ACC112 (cell line): Measurements from ENCODE around the gene C1QTNF12.

Experiments used
- H2AFZ ChIP-seq: fragments of 200-600 bp; sonication (generic); one replicate; pipeline ENCODE4 v1.6.0; 2017; ENCODE audit warnings: antibody characterized with exemption, low read length; ENCODE audit not compliant: unreplicated experiment
- H3K27ac ChIP-seq: fragments of 200-600 bp; sonication (generic); 2 replicates; pipeline ENCODE4 v1.5.1; 2014; ENCODE audit warnings: low read depth, mild to moderate bottlenecking, antibody characterized with exemption, low read length, moderate library complexity
- H3K27me3 ChIP-seq: fragments of 200-600 bp; sonication (generic); 2 replicates; pipeline ENCODE4 v1.6.1; 2014; ENCODE audit warnings: mild to moderate bottlenecking, antibody characterized with exemption, low read length, moderate library complexity, mixed read lengths; ENCODE audit not compliant: insufficient read depth
- H3K36me3 ChIP-seq: fragments of 200-600 bp; sonication (generic); 2 replicates; pipeline ENCODE4 v1.6.1; 2016; ENCODE audit warnings: mild to moderate bottlenecking, antibody characterized with exemption, low read length, moderate library complexity, mixed read lengths; ENCODE audit not compliant: insufficient read depth
- H3K4me1 ChIP-seq: fragments of 200-600 bp; sonication (generic); one replicate; pipeline ENCODE4 v1.6.1; 2016; ENCODE audit warnings: low read length, mixed read lengths; ENCODE audit not compliant: insufficient read depth, unreplicated experiment, control insufficient read depth
- H3K4me3 ChIP-seq: fragments of 200-600 bp; sonication (generic); 2 replicates; pipeline ENCODE4 v1.5.1; 2014; ENCODE audit warnings: mild to moderate bottlenecking, low read depth, low read length
- H3K79me2 ChIP-seq: fragments of 200-600 bp; sonication (generic); one replicate; pipeline ENCODE4 v1.6.0; 2016; ENCODE audit warnings: low read length; ENCODE audit not compliant: control insufficient read depth, unreplicated experiment, insufficient read depth

Gene C1QTNF12

DNA sequence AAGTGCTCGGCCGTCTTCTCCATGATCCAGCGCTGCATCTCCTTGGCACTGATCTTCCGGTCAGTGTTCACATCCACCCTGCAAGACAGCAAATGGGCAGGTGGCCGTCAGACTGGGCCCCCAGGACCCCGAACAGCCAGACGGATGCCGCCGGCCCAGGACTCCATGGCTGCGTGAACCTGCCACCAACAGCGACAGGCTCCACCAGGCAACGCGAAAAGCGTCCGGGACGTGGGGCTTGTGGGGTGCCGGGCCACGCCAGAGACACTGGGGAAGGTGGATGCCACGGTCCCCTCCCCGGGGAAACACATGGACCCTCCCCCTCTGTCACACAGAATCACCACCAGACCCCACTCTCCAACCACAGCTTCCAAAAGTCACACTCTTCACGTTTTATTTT is 22.6 kb downstream of the C1QTNF12 start:
- Histone ChIP-seq H3K36me3 (peaks cover 30% of the 10 kb centered on the region; the same call in 1 of the 2 replicates), H3K27me3 (no peaks in the 10 kb centered on the region), H3K79me2 (peaks cover 38% of the 10 kb centered on the region), H3K4me3 (no peak overlapping the region), H3K27ac (no peak overlapping the region), H2AFZ (no peak overlapping the region), H3K4me1 (no peaks in the 10 kb centered on the region)

DNA sequence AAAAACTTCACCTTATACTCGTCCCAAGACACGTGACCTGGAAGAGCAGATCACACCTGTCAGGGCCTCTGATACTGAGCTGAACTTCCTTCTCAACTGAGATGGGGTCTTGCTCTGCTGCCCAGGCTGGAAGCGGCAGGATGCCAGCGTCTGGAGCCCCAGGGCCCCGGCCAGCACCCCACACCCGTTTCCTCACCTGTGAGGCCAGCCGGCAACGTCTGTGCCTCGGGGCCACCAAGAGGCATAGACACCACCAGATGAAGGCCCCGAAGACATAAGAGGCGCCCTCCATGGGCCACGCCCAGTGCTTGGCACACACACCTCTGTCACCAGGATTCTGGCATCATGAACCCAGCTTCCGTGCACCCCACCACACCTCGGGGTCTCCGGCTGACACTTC is 23.2 kb downstream of the C1QTNF12 start:
- Histone ChIP-seq H3K4me3 (no peak overlapping the region), H2AFZ (no peak overlapping the region), H3K79me2 (peaks cover 32% of the 10 kb centered on the region), H3K4me1 (no peaks in the 10 kb centered on the region), H3K36me3 (peaks cover 25% of the 10 kb centered on the region; the same call in 1 of the 2 replicates), H3K27me3 (no peaks in the 10 kb centered on the region), H3K27ac (no peak overlapping the region)

DNA sequence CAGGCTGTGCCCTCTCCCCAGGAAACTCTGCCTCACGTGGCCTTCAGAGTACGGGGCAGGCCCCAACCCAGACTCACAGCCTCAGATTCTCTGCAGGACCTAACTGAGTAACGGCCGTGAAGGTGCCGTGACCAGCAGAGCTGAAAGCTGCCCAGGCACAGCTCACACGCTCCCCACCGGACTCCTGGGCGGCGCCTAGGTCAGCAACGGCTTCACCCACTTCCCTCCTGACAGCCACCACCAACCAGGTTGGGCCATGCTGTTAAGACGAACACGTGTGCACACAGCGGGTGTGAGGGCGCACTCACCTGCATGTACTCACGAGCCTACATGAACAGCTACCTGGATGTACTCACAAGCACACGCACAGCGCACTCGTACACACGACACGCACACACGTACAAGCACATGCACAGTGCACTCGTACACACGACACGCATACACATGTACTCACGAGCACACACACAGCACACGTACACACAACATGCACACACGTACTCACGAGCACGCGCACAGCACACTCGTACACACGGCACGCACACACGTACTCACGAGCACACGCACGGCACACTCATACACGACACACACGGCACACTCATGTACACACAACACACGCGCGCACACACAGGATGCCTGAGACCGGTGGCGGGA is 23.8 kb downstream of the C1QTNF12 start:
- Histone ChIP-seq H3K4me3 (no peak overlapping the region), H3K27ac (no peak overlapping the region), H2AFZ (no peak overlapping the region), H3K79me2 (peaks cover 26% of the 10 kb centered on the region), H3K27me3 (no peaks in the 10 kb centered on the region), H3K4me1 (no peaks in the 10 kb centered on the region), H3K36me3 (peaks cover 28% of the 10 kb centered on the region; the same call in 1 of the 2 replicates)

DNA sequence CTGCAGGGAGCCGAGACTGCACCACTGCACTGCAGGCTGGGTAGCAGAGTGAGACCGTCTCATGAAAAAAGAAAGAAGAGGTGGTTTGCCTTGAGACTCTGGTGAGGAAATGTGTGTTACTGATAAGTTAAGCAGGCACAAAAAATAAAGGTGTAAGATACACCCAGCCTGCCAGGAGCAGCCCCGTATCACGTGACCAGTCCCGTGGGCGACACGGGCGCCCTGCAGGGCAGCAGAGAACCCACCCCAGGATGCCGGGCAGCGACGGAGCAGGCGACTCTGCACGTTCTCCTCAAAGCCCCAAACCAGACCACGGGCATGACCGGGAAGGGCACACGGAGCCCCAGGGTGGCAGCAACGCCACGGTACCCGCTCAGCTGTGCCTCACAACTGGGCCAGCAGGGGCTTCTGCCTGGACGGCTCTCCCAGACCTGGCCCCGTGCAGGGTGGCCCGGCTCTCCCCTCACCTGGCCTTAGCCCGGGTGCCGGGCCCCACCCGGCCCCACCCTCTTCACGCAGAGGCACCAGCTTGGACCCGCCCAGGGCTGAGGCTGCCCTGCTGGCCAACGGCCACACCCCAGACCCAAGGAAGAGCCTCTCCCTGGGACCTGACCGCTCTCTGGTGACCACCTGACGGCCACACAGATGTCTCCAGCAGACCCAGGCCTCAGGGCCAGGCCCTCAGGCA is 24.5 kb downstream of the C1QTNF12 start:
- H3K36me3 ChIP-seq = peaks cover 25% of the 10 kb centered on the region; the same call in 1 of the 2 replicates
- no peak overlapping the region for H2AFZ ChIP-seq
- peaks cover 22% of the 10 kb centered on the region for H3K79me2 ChIP-seq
- H3K4me1 ChIP-seq = no peaks in the 10 kb centered on the region
- H3K27me3 ChIP-seq = no peaks in the 10 kb centered on the region
- H3K4me3 ChIP-seq = no peak overlapping the region
- H3K27ac ChIP-seq = no peak overlapping the region

DNA sequence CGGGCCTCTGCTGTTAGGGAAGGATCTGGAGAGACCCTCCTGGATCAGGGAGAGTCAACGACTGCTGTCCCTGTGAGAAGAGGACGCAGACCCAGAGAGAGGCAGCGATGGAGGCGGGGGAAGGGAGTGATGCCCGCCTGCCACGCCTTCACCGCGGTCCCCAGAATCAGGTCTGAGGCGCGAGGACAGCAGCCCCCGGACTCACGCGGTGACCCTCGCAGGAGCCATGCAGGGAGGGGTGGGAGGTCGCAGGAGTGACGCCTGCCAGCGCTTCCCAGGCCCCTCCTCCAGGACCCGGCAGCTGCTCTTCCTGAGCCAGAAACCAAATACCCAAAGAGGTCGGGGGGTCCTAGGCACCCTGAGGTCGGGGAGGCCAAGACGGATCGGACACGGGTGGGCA is 26.3 kb downstream of the C1QTNF12 start:
- no peaks in the 10 kb centered on the region for H3K4me1 ChIP-seq
- peaks cover 25% of the 10 kb centered on the region; the same call in 1 of the 2 replicates for H3K36me3 ChIP-seq
- no peaks in the 10 kb centered on the region for H3K27me3 ChIP-seq
- H3K79me2 ChIP-seq = peaks cover 6% of the 10 kb centered on the region
- no peak overlapping the region for H3K4me3 ChIP-seq
- H2AFZ ChIP-seq = no peak overlapping the region
- H3K27ac ChIP-seq = no peak overlapping the region

DNA sequence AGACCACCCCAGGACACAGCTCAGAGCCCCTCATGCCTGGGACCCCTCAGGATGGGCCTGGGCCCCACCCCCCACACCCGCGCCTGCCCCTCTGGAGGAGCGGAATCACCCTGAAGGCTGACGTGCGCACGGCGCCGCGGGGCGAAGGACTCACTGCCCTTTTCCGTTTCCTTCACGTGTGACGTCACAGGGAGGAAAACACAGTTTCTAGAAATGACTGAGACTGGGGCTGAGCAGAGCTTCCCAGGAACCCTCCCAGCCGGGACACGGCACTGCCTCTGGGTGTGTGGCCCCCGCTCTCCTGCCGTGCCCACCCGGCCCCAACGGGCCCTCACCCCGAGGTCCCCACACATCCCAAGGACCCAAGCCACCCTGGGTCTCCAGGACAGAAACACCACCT is 27.2 kb downstream of the C1QTNF12 start:
- Histone ChIP-seq H3K27me3 (no peaks in the 10 kb centered on the region), H3K27ac (no peak overlapping the region), H2AFZ (no peak overlapping the region), H3K79me2 (no peaks in the 10 kb centered on the region), H3K4me3 (no peak overlapping the region), H3K4me1 (no peaks in the 10 kb centered on the region), H3K36me3 (peaks cover 19% of the 10 kb centered on the region; the same call in 1 of the 2 replicates)

DNA sequence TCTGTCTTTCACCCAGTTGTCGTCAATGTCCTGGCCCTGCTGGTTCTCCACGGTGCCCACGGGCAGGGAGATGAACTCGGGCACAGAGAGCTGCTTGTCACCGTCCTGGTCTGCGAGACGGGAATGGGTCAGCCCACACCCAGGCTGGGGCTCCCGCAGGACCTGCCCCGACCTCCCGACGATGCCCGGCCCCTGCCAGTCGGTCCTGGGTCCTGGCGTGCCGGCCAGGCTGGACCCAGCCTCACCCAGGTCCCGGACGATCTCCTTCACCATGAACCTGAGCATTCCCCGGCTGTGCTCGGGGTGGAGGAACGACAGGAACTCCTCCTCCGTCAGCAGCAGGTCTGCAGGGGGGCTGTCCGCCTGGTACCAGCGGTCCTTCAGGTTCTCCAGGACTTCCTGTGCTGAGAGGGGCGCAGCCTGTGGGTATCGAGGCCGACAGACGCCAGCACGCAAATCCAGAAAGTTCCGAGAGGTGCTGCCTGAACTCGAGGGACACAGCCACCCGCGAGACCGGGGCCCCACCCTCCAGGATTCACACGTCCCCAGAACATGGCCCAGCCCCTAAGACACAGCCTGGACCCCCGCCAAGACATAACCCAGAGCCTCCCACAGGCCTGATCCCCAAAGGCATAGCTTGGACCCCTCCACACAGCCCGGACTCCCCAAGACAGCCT is 27.9 kb downstream of the C1QTNF12 start:
- no peak overlapping the region for H3K4me3 ChIP-seq
- no peak overlapping the region for H3K27ac ChIP-seq
- peaks cover 19% of the 10 kb centered on the region; the same call in 1 of the 2 replicates for H3K36me3 ChIP-seq
- no peaks in the 10 kb centered on the region for H3K4me1 ChIP-seq
- H3K79me2 ChIP-seq = no peaks in the 10 kb centered on the region
- no peak overlapping the region for H2AFZ ChIP-seq
- H3K27me3 ChIP-seq = no peaks in the 10 kb centered on the region

DNA sequence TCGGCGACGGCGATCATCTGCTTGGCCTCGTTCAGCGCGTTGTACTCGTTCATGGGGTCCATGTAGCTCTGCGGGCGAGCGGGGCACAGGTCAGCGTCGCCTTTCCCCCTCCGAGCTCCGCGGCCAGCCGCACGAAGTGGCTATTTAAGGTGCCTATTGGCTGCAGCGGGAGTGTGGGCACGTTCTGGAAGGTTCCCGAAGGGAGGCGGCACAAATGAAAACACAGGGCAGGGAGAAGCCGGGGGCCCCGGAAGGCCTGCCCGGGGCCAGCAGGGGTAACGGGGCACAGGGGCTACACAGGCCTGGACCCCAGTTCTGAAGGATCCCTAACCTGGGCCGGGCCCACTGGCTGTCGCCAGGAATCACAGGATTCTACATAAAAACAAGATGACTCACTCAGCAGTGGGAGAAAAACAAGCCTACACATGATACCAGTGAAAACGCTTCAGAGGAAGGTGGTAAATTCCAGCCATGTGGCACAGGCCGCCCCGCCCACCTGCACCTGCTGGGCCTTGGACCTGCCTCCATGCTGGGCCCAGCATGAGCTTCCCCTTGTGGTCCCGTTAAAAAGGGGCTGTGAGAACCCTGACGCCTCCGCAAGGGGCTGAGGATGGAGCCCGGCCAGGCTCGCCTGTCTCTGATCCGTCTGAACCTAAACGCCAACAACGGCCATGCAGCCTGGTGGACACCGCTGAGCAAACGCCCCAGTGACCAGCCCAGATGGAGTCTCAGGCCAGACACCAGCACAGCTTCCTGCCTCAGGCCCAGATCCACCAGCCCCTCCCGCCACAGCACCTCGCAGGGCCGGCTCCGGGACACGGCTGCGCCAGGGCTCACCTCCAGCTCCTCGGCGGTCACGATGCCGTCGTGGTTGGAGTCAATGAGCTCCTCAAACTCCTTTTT is 28.6 kb downstream of the C1QTNF12 start:
- Histone ChIP-seq H3K4me1 (no peaks in the 10 kb centered on the region), H3K79me2 (no peaks in the 10 kb centered on the region), H2AFZ (no peak overlapping the region), H3K27me3 (no peaks in the 10 kb centered on the region), H3K4me3 (no peak overlapping the region), H3K27ac (no peak overlapping the region), H3K36me3 (peaks cover 14% of the 10 kb centered on the region; the same call in 1 of the 2 replicates)

DNA sequence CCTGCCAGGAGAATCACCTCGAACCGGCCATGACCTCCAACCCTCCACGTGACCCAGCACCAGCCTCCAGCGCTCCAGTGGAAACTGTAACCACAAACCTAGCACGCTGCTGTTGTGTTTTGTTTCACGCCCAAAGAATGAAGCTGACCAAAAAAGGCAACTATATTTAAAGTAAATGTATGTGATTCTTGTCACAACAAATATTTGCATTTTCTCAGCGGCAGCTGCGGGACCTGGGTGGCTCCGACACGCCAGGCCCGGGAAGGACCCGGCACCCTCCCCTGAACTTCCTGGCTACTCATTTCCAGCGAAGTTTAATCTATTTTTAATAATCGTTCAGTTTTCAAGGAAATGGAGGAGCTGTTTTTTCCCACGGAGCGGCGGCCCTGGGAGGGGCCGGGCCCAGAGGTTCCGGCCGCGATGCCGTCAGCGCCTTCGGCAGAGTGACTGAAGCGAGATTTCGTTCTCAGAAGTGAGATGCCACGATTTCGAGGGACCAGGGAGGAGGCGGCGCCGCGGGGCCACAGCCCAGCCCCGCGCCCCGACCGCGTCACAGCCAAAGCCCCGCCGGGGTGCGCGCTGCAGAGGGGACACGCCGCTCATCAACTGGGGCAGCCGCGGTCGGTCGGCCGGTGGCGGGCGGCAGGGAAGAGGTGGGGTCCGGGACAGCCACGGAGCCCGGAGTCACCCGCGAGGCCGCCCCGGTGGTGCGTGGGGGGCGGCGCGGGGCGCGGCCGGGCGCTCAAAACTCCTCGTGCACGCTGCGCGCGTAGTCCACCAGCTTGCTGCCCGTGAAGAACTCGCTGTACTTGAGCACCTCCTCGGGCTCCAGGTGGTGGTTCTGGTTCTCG is 29.5 kb downstream of the C1QTNF12 start:
- Histone ChIP-seq H3K27me3 (no peaks in the 10 kb centered on the region), H3K36me3 (peaks cover 8% of the 10 kb centered on the region; the same call in 1 of the 2 replicates), H2AFZ (no peak overlapping the region), H3K4me3 (no peak overlapping the region), H3K79me2 (no peaks in the 10 kb centered on the region), H3K27ac (no peak overlapping the region), H3K4me1 (no peaks in the 10 kb centered on the region)
